GM21825 (cell line): ENCODE data around the gene KRTAP5-5.
"Not testable (repeated sequence)": the region's sequence is repeated elsewhere in the genome, so short reads cannot be mapped to it uniquely, and the experiment has no call there.

ENCODE experiments used
- ATAC-seq: cut with Tn5 transposase; IDR thresholded peaks from one replicate; pipeline ENCODE4 v1.9.1; 2021; ENCODE audit warnings: mild to moderate bottlenecking, moderate library complexity; ENCODE audit not compliant: unreplicated experiment

KRTAP5-5 gene

DNA sequence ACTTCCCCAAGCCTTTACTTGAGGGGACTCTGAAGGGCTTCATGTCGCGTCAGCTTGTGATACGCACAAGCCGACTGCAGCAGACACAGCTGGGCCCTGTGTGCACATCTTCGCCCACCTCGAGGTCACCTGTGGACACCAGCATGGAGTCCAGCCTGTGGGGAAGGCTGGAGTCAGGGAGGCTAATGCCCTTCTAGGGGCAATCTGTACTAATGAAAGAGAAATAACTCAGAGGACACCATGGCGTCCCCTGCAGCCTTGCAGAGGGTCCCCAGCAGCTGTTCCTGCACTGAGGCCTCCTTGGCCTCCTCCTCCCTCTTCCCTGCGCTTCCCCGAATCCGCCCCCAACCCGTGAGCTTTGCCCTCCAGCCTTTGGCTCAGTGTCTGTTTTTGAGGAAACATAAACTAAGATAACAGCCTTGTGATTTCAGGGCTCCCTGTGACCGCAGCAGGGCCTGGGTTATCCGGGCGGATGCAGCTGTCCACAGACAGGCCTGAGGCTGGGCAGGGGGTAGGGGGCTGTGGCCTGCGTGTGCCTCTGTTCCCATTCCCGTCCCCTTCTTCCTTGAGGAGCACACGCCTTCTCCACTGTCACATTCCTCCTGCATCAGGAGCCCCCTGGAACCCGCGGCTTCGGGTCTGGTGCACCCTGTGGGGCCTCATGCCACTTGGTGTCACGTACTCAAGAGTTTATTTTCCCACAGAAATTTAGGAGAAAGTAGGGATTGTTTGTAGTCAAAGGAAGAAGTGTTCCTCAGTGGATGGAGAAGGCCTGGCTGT lies 25.0 kb downstream of the KRTAP5-5 start:
- ATAC-seq: no peak

- no peak for ATAC-seq
Measured at GRCh38 chr11:1655168-1656060, 25.8 kb downstream of the KRTAP5-5 start.

GRCh38 chr11:1656061-1656441 lies 26.5 kb downstream of the KRTAP5-5 start:
- no peak for ATAC-seq

DNA sequence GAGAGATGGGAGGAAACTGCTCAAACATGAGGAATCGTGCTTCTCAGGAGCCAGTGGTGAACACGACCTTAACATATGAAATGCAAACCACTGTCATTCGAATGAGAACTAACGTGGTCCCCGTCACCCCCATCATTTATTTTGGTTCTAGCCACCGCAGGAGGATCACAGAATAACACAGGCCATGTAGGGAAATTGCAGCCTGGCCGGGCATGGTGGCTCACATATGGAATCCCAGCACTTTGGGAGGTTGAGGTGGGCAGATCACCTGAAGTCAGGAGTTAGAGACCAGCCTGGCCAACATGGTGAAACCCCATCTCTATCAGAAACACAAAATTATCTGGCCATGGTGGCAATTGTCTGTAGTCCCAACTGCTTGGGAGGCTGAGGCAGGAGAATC lies 27.1 kb downstream of the KRTAP5-5 start:
- ATAC-seq: no peak

DNA sequence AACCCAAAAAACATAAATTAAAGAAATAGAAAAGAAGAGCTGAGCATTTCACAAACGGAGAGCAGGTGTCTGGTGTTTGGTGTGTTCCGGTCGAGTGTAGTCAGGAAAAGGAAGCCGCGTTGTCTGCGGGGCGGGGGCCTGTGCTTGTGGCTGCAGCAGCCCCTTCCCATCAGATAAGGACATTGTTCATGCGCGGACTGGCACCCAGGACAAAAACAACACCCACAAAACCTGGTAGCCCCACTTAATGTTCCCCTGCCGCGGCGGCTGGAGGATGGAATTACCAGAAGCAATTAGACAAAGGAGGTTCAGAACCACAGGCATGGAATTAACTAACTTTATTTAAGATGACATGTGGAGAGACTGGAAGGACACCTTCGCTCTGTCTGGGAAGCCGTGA lies 29.9 kb downstream of the KRTAP5-5 start:
- ATAC-seq: no peak

- ATAC-seq: no peak
Measured at GRCh38 chr11:1660111-1660867, 30.7 kb downstream of the KRTAP5-5 start.

GRCh38 chr11:1661454-1662269 lies 32.1 kb downstream of the KRTAP5-5 start:
- ATAC-seq: not testable (repeated sequence)

DNA sequence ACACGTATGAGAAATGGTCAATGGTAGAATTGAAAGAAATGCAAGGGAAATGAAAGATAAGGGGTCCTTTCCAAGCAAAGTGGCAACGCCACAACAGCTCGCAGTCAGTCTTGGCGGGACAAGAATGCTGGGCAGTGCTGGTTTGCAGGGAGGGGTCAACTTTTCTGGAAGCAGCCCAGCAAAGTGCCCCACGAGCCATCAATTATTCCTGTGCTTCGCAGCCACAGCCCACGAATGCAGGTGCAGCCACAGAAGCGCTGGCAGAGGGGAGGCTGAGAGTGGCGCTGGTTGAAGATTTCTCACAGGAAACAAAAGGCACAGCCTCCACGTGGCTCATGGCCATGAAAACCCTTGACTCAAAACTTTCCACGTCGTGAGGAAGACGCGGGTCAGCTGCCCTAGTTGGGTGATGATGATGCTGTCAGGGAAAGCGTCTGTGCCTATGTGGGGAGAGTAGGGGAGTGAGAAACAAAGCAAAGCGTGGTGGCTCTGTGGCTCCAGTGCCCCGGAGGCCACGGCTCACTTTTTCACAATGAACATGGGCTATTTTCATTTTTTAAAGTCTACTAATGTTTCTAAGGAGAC lies 33.2 kb downstream of the KRTAP5-5 start:
- ATAC-seq: not testable (repeated sequence)

GRCh38 chr11:1665313-1665712 lies 35.7 kb downstream of the KRTAP5-5 start:
- ATAC-seq: no peak

GRCh38 chr11:1667121-1667850 lies 37.7 kb downstream of the KRTAP5-5 start:
- ATAC-seq: no peak

GRCh38 chr11:1667906-1668305 lies 38.3 kb downstream of the KRTAP5-5 start:
- ATAC-seq: no peak

DNA sequence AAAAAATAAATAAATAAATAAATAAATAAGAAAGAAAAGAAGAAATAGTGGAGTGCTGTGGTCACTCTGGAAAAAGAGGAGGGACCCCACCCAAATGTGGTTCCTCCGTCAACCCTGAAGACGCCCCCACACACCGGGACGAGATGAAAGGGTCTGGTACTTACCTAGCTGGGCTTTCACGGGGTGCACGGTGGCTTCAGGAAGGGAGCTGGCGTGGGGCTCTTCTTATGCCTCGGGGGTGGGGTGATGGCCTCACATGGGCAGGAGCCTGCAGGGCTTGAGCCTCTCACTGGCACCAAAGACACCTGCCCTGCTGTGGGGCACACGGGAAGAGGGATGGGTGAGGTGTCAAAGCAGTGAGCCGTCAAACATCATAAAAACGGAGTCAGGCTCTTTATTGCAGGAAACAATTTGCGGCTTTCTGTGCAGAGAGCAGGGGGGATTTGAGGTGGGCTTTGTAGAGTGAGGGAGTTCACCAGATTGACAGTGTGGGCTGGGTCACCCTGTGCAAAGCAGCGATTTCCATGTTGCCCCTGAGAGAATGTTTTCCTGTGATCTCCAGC lies 39.4 kb downstream of the KRTAP5-5 start:
- ATAC-seq: no peak

DNA sequence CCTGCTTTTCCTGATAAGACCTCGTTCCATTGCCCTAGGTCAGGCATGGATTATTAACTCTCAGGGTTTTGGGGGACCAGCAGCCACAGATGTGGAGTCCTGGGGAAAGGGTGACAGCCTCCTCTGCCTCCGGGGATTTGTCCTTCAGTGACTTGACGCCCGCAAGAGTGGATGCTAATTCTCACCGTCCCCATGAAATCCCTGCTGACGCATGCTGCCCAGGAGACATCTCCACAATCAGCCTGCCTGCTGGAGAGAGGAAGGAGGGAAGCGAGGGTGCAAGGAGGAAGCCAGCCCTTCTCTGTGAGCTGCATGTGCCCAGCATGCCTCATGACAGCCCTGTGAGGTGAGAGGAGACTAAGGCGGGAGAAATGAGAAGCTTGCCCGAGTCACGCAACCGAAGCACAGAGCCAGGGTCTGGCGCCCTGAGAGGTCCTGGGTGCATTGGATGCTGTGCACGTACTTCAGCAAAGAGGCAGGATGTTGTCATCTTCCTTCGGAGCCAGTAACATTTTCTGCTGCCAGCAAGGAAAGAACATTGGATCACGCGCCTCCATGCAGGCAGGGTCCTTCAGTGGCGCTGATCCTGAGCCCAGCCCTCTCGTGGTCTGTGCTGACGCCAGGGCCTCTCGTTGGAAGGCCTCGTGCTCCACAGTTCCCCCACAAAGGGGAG lies 40.1 kb downstream of the KRTAP5-5 start:
- no peak for ATAC-seq

DNA sequence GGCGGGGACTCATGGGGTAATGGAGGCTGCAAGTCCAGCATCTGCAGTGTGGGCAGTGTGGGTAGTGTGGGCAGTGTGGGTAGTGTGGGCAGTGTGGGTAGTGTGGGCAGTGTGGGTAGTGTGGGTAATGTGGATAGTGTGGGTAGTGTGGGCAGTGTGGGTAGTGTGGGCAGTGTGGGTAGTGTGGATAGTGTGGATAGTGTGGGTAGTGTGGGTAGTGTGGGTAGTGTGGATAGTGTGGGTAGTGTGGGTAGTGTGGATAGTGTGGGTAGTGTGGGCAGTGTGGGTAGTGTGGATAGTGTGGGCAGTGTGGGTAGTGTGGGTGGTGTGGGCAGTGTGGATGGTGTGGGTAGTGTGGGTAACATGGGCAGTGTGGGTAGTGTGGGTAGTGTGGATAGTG lies 40.9 kb downstream of the KRTAP5-5 start:
- not testable (repeated sequence) for ATAC-seq

DNA sequence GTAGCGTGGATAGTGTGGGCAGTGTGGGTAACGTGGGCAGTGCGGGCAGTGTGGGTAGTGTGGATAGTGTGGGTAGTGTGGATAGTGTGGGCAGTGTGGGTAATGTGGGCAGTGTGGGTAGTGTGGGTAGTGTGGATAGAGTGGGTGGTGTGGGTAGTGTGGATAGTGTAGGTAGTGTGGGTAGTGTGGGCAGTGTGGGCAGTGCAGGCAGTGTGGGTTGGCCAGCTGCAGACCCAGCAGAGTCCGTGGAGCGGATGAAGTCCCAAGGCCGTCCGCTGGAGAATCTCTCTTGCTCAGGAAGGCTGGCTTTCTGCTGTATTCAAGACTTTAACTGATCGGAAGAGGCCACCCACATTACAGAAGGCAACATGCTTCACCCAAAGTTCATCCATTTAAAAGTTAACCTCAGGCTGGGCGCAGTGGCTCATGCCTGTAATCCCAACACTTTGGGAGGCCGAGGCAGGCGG lies 41.4 kb downstream of the KRTAP5-5 start:
- no peak for ATAC-seq

- ATAC-seq: no peak
Measured at GRCh38 chr11:1671658-1672057, 42.1 kb downstream of the KRTAP5-5 start.

- no peak for ATAC-seq
Measured at GRCh38 chr11:1672613-1673350, 43.2 kb downstream of the KRTAP5-5 start.
